ENCODE data around the gene GCNT3. TPM values are rescaled to one million over a fixed set of nuclear protein-coding genes. Genes with fewer than 3 reads are reported as not detected.

GCNT3 gene
- total RNA-seq, 1 donor from 2014 or later = 4.6 TPM

DNA sequence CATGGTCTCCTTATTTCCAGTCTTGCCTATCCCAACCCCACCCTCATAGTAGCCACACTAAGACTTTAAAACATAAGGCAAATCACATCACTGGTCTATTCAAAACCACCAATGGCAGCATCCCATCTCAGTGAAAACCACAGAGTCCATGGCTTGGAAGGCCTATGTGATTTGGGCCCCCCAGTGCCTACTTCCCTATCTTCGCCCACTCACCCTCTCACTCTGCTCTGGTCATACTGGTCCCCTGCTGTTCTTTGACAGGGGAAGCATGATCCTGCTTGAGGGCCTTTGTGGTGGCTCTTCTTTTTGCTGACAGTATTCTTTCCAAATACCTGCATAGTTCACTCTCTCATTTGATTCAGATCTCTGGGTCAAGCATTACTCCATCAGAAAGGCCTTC is 42.5 kb downstream of the GCNT3 start:
- Mint-ChIP-seq H3K27ac (no peak overlapping the region), H3K27me3 (no peaks in the 10 kb centered on the region), H3K4me1 (ENCODE audit: low read depth) (peaks cover 2% of the 10 kb centered on the region), H3K36me3 (ENCODE audit: insufficient read depth) (peaks cover 21% of the 10 kb centered on the region), H3K4me3 (ENCODE audit: low read depth) (no peak overlapping the region), H3K9me3 (ENCODE audit: low read depth) (peaks cover 7% of the 10 kb centered on the region)
- DNase-seq (ENCODE audit: low spot score, unreplicated experiment) = no peak
- TF ChIP-seq, protein P1, sequence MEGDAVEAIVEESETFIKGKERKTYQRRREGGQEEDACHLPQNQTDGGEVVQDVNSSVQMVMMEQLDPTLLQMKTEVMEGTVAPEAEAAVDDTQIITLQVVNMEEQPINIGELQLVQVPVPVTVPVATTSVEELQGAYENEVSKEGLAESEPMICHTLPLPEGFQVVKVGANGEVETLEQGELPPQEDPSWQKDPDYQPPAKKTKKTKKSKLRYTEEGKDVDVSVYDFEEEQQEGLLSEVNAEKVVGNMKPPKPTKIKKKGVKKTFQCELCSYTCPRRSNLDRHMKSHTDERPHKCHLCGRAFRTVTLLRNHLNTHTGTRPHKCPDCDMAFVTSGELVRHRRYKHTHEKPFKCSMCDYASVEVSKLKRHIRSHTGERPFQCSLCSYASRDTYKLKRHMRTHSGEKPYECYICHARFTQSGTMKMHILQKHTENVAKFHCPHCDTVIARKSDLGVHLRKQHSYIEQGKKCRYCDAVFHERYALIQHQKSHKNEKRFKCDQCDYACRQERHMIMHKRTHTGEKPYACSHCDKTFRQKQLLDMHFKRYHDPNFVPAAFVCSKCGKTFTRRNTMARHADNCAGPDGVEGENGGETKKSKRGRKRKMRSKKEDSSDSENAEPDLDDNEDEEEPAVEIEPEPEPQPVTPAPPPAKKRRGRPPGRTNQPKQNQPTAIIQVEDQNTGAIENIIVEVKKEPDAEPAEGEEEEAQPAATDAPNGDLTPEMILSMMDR (IDR thresholded peaks at IDR 0.05; ENCODE audit: unreplicated experiment) = no peak

DNA sequence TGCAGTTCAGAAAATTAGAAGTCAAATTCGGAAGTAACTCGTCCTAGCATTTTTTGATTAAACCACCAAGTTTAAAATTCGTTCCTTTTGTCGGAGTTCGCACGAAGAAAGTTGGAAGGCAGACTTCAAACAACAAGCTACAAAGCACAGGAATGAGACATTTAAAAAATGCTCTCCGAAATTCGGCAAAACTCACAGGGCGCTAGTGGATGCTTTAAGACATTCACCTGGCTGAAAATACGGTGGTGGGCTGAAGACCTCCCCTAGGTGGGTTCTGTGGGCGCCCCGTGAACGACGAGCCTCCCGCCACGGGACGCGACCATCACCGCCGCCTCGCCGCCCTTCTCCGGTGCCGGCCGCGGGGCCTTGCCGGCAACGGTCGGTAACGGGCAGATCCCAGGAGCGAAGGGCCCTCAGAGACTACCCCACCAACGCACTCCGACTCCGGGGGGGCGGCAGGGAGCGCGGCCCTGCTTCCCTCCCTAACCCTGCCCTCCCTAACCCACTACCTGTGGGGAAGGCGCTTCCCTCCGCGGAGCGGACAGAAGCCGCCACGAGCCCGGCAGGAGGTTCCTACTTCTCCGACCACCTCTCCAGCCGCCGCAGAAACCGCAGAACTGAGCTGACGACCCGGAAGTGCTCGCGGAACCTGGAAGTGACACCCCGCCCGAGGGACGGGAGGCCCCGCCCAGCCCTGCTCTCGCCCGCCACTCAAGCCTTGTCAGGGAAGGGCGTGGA is 45.5 kb downstream of the GCNT3 start, which contains the start of gene GTF2A2:
Gene GTF2A2, minus strand, starts transcription at position 619 of the 738 bp plus-strand sequence. CDS start 5,238 bp downstream, outside the sequence.
- peak; percentile 80 for DNase-seq (ENCODE audit: low spot score, unreplicated experiment)
- peaks cover 22% of the 10 kb centered on the region for H3K36me3 Mint-ChIP-seq (ENCODE audit: insufficient read depth)
- peak within 1 kb of the TSS; percentile 28 for H3K4me3 Mint-ChIP-seq (ENCODE audit: low read depth)
- H3K4me1 Mint-ChIP-seq (ENCODE audit: low read depth) = no peaks in the 10 kb centered on the region
- TF ChIP-seq, protein P1 (IDR thresholded peaks at IDR 0.05; ENCODE audit: unreplicated experiment) = peak; percentile 13
- H3K27me3 Mint-ChIP-seq = no peaks in the 10 kb centered on the region
- H3K9me3 Mint-ChIP-seq (ENCODE audit: low read depth) = peaks cover 7% of the 10 kb centered on the region
- H3K27ac Mint-ChIP-seq = peak within 1 kb of the TSS; percentile 87

DNA sequence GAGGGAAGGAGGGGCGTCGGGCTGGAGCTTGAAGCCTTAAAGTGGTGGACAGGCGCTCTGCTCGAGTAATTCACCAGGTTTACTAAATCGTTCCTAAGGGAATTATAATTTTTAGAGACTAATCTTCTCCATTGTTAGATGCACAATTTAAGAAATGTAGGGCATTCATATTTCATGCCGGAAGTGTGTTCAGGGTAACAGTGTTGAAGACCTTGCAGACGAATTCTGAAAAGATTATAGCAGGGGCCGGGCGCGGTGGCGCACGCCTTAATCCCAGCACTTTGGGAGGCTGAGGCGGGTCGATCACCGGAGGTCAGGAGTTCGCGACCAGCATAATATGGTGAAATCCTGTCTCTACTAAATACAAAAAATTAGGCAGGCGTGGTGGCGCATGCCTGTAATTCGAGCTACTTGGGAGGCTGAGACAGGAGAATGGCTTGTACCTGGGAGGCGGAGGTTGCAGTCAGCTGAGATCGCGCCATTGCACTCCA is 46.1 kb downstream of the GCNT3 start:
- Mint-ChIP-seq H3K4me1 (ENCODE audit: low read depth) (no peaks in the 10 kb centered on the region), H3K27ac (peak overlapping the region; percentile 82), H3K36me3 (ENCODE audit: insufficient read depth) (peaks cover 20% of the 10 kb centered on the region), H3K27me3 (no peaks in the 10 kb centered on the region), H3K9me3 (ENCODE audit: low read depth) (peaks cover 3% of the 10 kb centered on the region), H3K4me3 (ENCODE audit: low read depth) (no peak overlapping the region)
- no peak for DNase-seq (ENCODE audit: low spot score, unreplicated experiment)
- TF ChIP-seq, protein P1 (IDR thresholded peaks at IDR 0.05; ENCODE audit: unreplicated experiment) = no peak

DNA sequence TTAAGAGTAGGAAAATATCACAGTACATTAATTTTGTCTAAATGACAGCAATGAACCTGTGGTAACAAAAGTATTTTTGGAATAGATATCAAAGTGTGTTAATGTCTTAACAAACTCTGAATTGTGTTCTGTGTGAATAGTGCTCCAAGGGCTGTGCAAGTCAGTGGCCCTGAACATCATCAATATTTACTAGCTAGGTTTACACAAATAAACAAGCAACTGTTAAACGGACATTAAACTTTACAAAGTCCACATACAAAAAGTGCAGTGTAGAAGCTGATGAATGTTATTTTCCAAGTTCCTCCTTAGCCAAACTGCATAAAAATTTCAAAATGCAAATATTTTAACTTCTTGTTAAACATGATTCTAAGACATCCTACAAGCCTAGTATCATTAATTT is 47.8 kb downstream of the GCNT3 start:
- Mint-ChIP-seq H3K36me3 (ENCODE audit: insufficient read depth) (peaks cover 15% of the 10 kb centered on the region), H3K4me1 (ENCODE audit: low read depth) (no peaks in the 10 kb centered on the region), H3K27ac (no peak overlapping the region), H3K4me3 (ENCODE audit: low read depth) (no peak overlapping the region), H3K27me3 (no peaks in the 10 kb centered on the region), H3K9me3 (ENCODE audit: low read depth) (no peaks in the 10 kb centered on the region)
- TF ChIP-seq, protein P1 (IDR thresholded peaks at IDR 0.05; ENCODE audit: unreplicated experiment) = no peak
- DNase-seq (ENCODE audit: low spot score, unreplicated experiment) = no peak

DNA sequence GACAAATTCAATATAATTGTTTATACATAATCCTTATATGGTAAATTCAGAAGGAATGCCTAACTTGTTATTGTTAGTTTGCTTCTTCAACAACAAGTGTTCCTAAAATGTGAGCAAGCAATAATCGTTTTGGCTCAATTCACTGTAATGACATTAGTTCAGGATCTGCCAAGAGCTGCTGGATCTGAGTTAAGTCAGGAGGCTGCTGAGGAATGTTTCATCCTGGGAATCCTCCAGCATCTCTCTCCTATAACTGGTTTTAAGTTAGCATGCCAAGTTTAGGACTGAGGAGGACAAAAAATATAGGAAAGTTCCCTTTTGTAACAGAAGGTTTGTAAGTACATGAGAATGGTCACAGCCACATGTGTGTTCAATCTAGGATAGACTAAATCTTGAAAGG is 50.7 kb downstream of the GCNT3 start:
- no peak for DNase-seq (ENCODE audit: low spot score, unreplicated experiment)
- TF ChIP-seq, protein P1 (IDR thresholded peaks at IDR 0.05; ENCODE audit: unreplicated experiment) = no peak
- no peak overlapping the region for H3K4me3 Mint-ChIP-seq (ENCODE audit: low read depth)
- H3K27me3 Mint-ChIP-seq = no peaks in the 10 kb centered on the region
- peaks cover 18% of the 10 kb centered on the region for H3K36me3 Mint-ChIP-seq (ENCODE audit: insufficient read depth)
- no peak overlapping the region for H3K27ac Mint-ChIP-seq
- no peaks in the 10 kb centered on the region for H3K4me1 Mint-ChIP-seq (ENCODE audit: low read depth)
- H3K9me3 Mint-ChIP-seq (ENCODE audit: low read depth) = no peaks in the 10 kb centered on the region
